Measurements from ENCODE around the gene WDR64. TPM values are rescaled to one million over a fixed set of nuclear protein-coding genes. Genes with fewer than 3 reads are reported as not detected.

The WDR64 gene
- total RNA-seq, 1 donor = not detected

DNA sequence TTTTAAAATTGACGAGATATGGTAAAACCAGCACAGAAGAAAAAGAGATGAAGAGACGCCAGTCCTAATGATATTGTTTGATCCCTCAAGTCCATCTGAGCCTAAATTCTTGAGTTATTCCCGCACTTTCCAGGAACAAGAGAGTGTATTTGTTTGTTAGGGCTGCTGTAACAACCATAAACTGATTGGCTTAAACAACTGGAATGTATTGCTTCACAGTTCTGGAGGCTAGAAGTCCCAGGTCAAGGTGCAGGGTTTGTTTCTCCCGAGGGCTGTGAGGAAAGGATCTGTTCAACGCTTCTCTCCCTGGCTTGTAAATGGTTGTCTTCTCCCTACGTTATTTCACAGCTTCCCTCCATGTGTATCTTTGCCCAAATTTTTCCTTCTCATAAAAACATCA, 188.1 kb downstream of the WDR64 start:
- Histone ChIP-seq H3K27me3 (ENCODE audit: insufficient read depth, low read length) (no peaks in the 10 kb centered on the region), H3K27ac (ENCODE audit: low read depth, low read length) (no peak overlapping the region), H3K36me3 (ENCODE audit: insufficient read depth, low read length) (no peaks in the 10 kb centered on the region), H3K4me2 (ENCODE audit: insufficient read depth, low read length) (no peak overlapping the region), H3K79me2 (ENCODE audit: insufficient read depth, low read length) (no peaks in the 10 kb centered on the region), H3K9me3 (ENCODE audit: low read depth, low read length) (no peaks in the 10 kb centered on the region), H2AFZ (ENCODE audit: low read length) (no peak overlapping the region), H3K4me1 (ENCODE audit: insufficient read depth, low read length) (peaks cover 27% of the 10 kb centered on the region), H3K4me3 (ENCODE audit: insufficient read depth, low read length) (no peak overlapping the region), H4K20me1 (ENCODE audit: insufficient read depth, low read length) (no peaks in the 10 kb centered on the region)
- TF ChIP-seq, protein P1, sequence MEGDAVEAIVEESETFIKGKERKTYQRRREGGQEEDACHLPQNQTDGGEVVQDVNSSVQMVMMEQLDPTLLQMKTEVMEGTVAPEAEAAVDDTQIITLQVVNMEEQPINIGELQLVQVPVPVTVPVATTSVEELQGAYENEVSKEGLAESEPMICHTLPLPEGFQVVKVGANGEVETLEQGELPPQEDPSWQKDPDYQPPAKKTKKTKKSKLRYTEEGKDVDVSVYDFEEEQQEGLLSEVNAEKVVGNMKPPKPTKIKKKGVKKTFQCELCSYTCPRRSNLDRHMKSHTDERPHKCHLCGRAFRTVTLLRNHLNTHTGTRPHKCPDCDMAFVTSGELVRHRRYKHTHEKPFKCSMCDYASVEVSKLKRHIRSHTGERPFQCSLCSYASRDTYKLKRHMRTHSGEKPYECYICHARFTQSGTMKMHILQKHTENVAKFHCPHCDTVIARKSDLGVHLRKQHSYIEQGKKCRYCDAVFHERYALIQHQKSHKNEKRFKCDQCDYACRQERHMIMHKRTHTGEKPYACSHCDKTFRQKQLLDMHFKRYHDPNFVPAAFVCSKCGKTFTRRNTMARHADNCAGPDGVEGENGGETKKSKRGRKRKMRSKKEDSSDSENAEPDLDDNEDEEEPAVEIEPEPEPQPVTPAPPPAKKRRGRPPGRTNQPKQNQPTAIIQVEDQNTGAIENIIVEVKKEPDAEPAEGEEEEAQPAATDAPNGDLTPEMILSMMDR (IDR thresholded peaks at IDR 0.05; ENCODE audit: extremely low read depth, low read depth, low read length) = no peak
- no peak for DNase-seq (ENCODE audit: insufficient read length, low spot score, missing footprints)

DNA sequence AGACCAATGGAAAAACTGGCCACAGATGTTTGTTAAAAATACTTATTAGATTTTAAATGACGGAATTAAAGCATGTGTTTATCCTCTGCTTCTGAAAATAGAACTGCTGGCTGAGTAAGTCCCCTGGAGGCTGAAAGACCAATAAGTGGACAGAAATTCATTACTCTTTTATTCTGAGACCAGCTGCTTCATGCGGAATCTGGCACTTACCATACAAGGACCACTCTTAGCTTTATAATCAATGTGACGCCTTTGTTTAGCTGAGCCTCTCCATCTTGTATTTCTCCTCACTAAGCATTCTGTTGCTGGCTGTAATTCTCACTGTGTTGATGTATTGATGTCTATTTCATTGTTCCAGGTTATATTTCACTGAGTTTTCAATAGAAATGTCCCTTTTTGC, 189.6 kb downstream of the WDR64 start:
- H3K27me3 ChIP-seq (ENCODE audit: insufficient read depth, low read length) = no peaks in the 10 kb centered on the region

DNA sequence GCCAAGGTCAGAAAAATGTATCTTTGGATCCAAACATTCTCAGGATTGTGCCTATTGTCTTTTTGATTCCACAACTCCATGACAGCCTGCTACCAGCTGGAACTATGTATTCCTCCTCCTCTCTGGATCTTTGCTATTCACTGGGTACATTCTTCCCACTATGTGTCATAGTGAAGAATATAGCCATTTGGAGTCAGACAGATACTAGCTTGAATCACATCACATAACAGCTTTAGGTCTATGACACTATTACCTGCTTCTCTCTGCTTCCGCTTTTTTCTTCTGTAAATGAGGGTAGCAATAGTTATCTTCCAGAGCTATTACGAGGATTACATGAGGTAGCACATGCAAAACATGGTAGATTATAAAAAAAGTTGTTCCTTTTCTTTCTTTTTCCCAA, 190.5 kb downstream of the WDR64 start:
- peak overlapping the region; percentile 79 for H2AFZ ChIP-seq (ENCODE audit: low read length)

More for the DNA sequence above, 189.6 kb downstream of the WDR64 start:
- peak overlapping the region; percentile 59 for H3K27ac ChIP-seq (ENCODE audit: low read depth, low read length)
- TF ChIP-seq, protein P1 (IDR thresholded peaks at IDR 0.05; ENCODE audit: extremely low read depth, low read depth, low read length) = no peak
- H3K4me2 ChIP-seq (ENCODE audit: insufficient read depth, low read length) = no peak overlapping the region
- H4K20me1 ChIP-seq (ENCODE audit: insufficient read depth, low read length) = no peaks in the 10 kb centered on the region
- no peaks in the 10 kb centered on the region for H3K79me2 ChIP-seq (ENCODE audit: insufficient read depth, low read length)
- H3K4me1 ChIP-seq (ENCODE audit: insufficient read depth, low read length) = peaks cover 27% of the 10 kb centered on the region
- H2AFZ ChIP-seq (ENCODE audit: low read length) = no peak overlapping the region
- no peak overlapping the region for H3K4me3 ChIP-seq (ENCODE audit: insufficient read depth, low read length)
- no peak for DNase-seq (ENCODE audit: insufficient read length, low spot score, missing footprints)
- no peaks in the 10 kb centered on the region for H3K9me3 ChIP-seq (ENCODE audit: low read depth, low read length)
- H3K36me3 ChIP-seq (ENCODE audit: insufficient read depth, low read length) = no peaks in the 10 kb centered on the region

DNA sequence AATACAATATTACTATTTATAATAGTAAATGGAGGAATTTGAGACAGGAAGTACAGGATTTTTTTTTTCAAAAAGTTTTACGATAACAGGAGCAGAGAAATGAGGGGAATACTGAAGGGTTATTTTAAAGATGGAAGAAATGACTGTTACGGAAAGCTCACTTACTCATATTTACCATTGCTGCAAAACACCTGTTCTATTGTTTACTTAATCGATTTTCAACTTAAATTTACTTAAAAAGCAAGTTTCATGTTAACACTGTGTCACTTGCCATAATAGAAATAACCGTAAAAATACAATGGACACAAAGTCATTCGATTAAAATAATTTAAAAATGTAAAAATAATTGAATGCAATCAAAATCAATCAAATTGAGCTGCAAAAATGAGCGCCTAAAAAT, 192.5 kb downstream of the WDR64 start:
- no peaks in the 10 kb centered on the region for H3K27me3 ChIP-seq (ENCODE audit: insufficient read depth, low read length)
- H3K27ac ChIP-seq (ENCODE audit: low read depth, low read length) = no peak overlapping the region
- H3K36me3 ChIP-seq (ENCODE audit: insufficient read depth, low read length) = no peaks in the 10 kb centered on the region
- no peak for DNase-seq (ENCODE audit: insufficient read length, low spot score, missing footprints)
- no peaks in the 10 kb centered on the region for H3K9me3 ChIP-seq (ENCODE audit: low read depth, low read length)
- H3K4me2 ChIP-seq (ENCODE audit: insufficient read depth, low read length) = no peak overlapping the region
- no peak overlapping the region for H2AFZ ChIP-seq (ENCODE audit: low read length)
- H3K4me1 ChIP-seq (ENCODE audit: insufficient read depth, low read length) = peaks cover 31% of the 10 kb centered on the region
- no peaks in the 10 kb centered on the region for H4K20me1 ChIP-seq (ENCODE audit: insufficient read depth, low read length)
- no peak overlapping the region for H3K4me3 ChIP-seq (ENCODE audit: insufficient read depth, low read length)
- TF ChIP-seq, protein P1 (IDR thresholded peaks at IDR 0.05; ENCODE audit: extremely low read depth, low read depth, low read length) = no peak
- peaks cover 16% of the 10 kb centered on the region for H3K79me2 ChIP-seq (ENCODE audit: insufficient read depth, low read length)

More for the DNA sequence above, 190.5 kb downstream of the WDR64 start:
- H3K4me1 ChIP-seq (ENCODE audit: insufficient read depth, low read length) = peaks cover 28% of the 10 kb centered on the region
- H3K9me3 ChIP-seq (ENCODE audit: low read depth, low read length) = no peaks in the 10 kb centered on the region
- peak overlapping the region; percentile 14 for H3K4me2 ChIP-seq (ENCODE audit: insufficient read depth, low read length)
- H3K27ac ChIP-seq (ENCODE audit: low read depth, low read length) = peak overlapping the region; percentile 59
- TF ChIP-seq, protein P1 (IDR thresholded peaks at IDR 0.05; ENCODE audit: extremely low read depth, low read depth, low read length) = no peak
- DNase-seq (ENCODE audit: insufficient read length, low spot score, missing footprints) = peak; percentile 58
- no peaks in the 10 kb centered on the region for H3K27me3 ChIP-seq (ENCODE audit: insufficient read depth, low read length)
- no peaks in the 10 kb centered on the region for H4K20me1 ChIP-seq (ENCODE audit: insufficient read depth, low read length)
- no peak overlapping the region for H3K4me3 ChIP-seq (ENCODE audit: insufficient read depth, low read length)
- no peaks in the 10 kb centered on the region for H3K79me2 ChIP-seq (ENCODE audit: insufficient read depth, low read length)
- no peaks in the 10 kb centered on the region for H3K36me3 ChIP-seq (ENCODE audit: insufficient read depth, low read length)
